Epithelial cell of alveolus of lung (primary cell): ENCODE measurements around the gene LRMDA. TPM values are rescaled to one million over a fixed set of nuclear protein-coding genes. Genes with fewer than 3 reads are reported as not detected.

ENCODE experiments used
- total RNA-seq: library from RNA; depleted of rRNA; stranded (reverse); fragments of >200 nt; gene quantifications from 2 replicates; pipeline ENCODE4 v1.2.1, GENCODE V29; 2015

LRMDA gene
- 0.26 and 2.5 TPM in 2 replicates for total RNA-seq

GRCh38 chr10:75431180-75432111 is at the start of gene LRMDA:
LRMDA (plus strand) TSS chr10:75431624.

GRCh38 chr10:75401569-75402485 is 29.6 kb upstream of the LRMDA start, which contains the start of gene ZNF503:
ZNF503 (minus strand) TSS chr10:75401764; CDS start chr10:75401419, 345 bp downstream.

Other genes with a start within 250 kb of the LRMDA start
- 172 and 173 TPM in 2 replicates for gene VDAC2, start 220.8 kb upstream of the LRMDA start, total RNA-seq
- 15.1 and 47.8 TPM in 2 replicates for gene COMTD1, start 195.7 kb upstream of the LRMDA start, total RNA-seq
- 22.2 and 112 TPM in 2 replicates for gene ZNF503, start 29.9 kb upstream of the LRMDA start, total RNA-seq